GM19238 (cell line): ENCODE measurements around the gene ALG12.
"Not testable (repeated sequence)": the region's sequence is repeated elsewhere in the genome, so short reads cannot be mapped to it uniquely, and the experiment has no call there.

Experiments used
- DNase-seq: peaks from one replicate; pipeline ENCODE4 v3.0.0; 2011; ENCODE audit warnings: low spot score; ENCODE audit not compliant: insufficient read length

Gene ALG12

DNA sequence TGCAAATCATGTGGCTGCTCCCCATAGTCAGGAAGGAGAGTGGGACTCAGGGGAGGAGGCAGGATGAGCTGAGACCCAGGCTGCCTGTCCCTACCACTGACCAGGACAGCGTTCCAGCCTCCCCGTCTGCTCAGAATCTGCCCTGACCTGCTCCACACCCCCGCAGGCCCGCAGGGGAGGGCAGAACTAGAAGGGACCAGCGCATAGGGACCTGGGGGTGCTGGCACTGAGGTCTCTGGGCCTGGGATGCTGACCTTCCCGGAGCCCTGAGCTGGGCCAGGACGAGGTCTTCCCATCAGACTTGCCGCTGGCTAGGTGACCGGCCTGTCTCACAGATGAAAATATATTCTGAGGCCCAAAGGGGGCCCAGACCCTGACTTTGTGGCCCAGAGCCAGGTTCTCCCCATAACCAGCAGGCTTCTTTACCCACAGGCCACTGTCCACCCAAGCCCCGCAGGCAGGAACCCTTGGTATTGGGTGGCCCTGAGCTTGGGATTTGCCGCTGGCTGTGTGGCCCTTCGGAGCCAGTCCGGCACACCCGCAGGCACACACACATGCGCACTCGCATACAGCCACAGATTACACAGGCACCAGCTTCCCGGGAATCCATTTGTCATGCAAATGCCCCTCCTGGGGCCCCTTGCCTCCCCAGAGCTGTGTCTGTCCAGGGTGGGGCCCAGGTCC is 28.5 kb upstream of the ALG12 start:
- DNase-seq: no peak

DNA sequence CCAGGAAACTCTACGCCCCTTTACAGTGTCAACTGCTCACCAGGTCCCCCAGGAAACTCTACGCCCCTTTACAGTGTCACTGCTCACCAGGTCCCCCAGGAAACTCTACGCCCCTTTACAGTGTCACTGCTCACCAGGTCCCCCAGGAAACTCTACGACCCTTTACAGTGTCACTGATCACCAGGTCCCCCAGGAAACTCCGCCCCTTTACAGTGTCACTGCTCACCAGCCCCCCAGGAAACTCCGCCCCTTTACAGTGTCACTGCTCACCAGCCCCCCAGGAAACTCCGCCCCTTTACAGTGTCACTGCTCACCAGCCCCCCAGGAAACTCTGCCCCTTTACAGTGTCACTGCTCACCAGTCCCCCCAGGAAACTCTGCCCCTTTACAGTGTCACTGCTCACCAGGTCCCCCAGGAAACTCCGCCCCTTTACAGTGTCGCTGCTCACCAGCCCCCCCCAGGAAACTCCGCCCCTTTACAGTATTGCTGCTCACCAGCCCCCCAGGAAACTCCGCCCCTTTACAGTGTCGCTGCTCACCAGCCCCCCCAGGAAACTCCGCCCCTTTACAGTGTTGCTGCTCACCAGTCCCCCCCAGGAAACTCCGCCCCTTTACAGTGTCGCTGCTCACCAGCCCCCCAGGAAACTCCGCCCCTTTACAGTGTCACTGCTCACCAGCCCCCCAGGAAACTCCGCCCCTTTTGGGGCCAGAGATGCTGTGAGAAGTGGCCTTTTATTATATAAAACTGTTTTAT is 27.0 kb upstream of the ALG12 start:
- not testable (repeated sequence) for DNase-seq

DNA sequence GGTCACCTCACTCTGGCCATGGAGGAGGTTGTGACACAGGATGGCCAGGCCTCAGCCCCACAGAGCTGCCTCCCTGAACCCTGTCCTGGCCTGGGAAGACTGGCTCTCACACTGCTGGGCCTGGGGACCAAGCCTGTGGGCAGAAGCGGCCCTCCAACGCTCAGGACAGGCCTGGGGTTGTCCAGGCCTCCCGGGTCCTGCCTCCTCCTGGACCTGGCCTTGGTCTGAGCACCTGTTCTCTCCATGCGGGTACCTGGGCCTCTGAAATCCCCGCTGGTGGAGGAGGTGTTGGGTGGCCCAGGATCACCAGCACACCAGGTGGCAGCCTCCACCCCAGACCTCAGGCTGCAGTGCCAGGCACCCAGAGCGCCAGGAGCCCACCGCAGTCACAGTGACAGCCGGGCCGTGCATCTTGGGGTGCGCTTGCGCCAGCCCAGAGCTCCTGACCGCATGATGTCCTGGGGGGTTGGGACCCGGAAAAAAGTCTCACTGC is 26.2 kb upstream of the ALG12 start:
- no peak for DNase-seq

DNA sequence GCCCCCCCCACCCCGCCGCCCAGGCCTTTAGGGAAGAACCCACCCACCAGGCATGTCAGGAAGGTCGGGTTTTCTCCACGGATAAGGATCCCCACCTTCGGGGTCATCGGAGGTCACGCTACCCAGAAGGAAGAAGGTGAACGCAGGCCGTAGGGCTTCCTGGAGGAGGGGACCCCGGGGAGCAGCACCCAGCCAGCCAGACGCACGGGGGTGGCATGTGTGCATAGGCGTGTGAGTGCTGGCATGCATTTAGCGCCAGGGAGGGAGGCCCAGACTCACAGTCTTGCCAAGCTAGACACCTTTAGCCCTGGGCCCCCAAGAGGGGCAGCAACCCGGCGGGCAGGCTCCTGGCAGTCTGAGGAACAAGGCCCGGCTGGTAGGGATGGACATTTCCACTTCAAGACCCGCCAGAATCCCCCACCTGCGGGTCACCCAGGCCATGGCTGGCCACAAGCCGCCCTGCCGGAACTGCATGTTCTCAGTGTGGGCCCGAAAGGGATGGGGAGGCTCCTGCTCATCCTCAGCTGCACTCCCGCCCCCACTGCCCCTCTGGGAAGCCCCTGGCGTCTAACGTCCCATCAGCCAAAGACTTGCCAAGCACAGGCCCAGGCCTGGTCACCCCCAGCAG is 25.6 kb upstream of the ALG12 start:
- no peak for DNase-seq

DNA sequence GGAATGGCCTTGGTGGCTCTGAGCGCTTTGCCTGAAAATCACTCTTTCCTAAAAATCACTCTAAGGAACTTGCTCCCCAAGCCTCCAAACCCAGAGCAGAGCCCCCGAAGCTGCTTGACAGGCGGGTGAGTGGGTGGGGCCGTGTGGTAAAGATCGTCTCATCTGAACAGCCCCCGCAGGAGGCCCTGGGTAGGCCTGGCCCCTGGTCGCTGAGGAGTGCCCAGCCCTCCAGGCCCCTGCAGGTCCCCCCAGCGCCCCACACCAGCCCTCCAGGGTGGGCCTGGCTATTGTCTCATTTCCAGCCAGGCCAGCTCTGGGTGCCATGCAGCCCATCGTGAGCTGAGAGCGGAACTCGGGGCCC is 25.1 kb upstream of the ALG12 start:
- DNase-seq: no peak

DNA sequence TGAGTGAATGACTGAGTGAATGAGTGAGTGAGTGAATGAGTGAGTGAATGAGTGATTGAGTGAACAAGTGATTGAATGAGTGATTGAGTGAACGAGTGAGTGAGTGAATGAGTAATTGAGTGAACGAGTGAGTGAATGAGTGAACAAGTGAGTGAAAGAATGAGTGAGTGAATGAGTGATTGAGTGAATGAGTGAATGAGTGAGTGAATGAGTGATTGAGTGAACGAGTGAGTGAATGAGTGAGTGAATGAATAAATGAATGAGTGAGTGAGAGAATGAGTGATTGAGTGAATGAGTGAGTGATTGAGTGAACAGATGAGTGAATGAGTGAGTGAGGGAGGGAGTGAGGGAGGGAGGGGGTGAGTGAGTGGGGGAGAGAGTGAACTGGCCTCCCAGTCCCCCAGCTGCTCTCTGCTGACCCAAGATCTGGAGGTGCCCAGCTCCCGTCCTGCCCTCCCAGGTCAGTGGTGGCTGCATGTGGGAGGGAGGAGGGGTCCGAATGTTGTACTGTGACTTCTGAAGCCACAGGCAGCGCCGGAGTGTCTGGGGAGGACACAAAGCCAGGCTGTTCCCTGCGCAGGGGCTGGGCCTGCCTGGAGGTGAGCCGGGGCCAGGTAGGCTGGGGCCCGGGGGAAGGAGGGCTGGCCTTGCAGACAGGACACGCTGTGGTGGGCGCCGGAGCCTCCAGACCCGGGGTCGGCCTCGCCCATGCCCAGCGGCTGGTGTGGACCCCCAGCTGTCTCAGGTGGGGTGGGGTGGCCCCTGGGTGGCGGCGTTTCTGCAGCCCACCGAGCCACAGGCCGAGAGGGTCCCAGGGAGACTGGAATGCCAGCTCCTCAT is 24.5 kb upstream of the ALG12 start:
- DNase-seq: no peak

DNA sequence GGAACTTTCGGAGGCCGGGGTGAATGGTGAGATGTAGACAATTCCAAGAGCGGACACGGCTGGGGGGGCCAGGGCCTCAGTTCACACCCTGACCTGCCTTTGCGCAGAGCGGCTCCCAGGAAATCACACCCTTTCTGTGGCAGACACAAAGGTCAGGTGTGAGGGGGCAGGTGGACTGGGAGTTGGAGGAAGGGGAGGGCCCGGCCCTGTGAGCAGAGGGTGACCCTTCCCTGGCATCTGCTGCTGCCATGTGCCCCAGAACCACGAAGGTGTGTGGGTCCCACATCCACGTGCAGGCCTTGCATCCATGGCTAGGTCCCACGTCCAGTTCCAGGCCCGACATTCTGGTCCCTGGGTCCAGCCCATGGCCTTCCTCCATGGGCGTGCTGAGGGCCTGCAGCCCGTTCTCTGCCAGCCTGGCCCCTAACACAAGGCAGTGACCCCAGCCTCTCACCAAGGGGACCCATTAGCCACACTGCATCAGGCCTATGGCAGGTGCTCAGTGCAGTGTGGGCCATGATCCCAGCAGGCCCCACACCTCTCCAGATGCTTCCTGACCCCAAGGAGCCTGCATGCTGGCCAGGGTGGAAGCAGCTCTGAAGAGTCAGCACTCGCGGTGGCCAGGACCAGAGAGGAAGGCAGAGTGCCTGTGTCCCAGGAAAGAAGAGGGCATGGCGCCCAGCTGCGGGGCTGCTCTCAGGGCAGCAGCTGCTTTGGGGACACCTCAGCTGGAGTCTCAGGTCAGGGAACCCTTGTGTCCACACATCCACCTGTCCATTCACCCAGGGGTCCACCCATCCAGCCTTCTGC is 23.5 kb upstream of the ALG12 start:
- DNase-seq: no peak

DNA sequence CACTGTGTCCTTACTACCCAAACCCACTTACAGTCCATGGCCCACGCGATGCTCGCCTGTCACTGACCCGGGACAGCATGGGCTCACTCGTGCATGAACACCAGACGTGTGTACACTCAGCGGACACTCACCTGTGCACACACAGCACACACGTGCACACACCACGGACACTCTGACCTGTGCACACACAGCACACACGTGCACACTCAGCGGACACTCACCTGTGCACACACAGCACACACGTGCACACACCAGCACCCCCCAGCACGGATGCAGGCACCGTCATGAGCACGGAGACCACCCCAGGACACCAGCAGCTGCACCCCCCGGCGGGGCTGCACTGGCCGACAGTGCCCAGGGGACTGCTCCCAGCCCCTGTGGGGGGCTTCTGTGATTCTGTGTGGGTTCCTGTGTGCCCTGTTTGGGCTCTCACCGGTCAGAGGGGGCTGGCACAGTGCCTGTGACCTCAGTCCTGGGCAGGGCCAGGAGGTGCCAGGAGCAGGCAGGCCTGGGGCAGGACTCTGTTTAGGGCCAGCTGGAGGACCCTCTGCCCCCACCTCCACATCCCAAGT is 20.4 kb upstream of the ALG12 start:
- no peak for DNase-seq

DNA sequence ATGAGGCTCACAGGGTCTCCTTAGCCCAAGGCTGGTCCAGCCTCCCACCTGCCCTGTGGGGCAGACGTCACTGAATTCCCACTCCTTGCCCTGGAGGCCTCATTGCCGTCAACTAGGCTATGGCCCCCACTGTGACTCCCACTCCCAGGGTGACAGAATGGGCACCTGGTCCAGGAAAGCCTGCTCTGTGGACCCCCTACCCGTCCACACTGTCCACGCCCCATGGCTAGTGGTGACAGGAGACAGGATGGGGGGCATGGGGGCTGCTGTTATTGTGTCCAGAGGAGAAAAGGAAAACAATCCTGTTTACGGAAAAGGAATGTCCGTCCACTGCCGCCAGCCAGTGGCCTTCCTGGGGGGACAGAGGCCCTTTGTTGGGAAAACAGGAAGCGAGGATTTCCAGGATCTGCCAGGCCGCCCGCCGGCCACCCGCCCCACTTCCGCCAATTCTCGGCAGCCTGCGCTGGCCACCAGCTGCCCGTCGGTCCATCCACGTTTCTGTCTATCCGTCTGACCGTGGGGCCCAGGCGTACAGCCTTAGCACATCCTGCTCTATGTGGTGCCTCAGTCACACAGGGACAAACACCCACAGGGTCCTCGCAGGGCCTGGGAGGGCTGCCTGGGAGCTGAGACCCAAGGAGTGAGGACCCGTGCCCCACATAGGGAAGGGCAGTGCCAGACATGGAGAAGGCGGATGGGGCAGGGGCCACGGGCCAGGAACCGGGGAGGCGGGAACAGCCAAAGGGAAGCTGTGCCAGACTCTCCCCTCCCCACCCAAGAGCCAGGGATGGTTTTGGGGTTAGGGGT is 19.7 kb upstream of the ALG12 start:
- no peak for DNase-seq

DNA sequence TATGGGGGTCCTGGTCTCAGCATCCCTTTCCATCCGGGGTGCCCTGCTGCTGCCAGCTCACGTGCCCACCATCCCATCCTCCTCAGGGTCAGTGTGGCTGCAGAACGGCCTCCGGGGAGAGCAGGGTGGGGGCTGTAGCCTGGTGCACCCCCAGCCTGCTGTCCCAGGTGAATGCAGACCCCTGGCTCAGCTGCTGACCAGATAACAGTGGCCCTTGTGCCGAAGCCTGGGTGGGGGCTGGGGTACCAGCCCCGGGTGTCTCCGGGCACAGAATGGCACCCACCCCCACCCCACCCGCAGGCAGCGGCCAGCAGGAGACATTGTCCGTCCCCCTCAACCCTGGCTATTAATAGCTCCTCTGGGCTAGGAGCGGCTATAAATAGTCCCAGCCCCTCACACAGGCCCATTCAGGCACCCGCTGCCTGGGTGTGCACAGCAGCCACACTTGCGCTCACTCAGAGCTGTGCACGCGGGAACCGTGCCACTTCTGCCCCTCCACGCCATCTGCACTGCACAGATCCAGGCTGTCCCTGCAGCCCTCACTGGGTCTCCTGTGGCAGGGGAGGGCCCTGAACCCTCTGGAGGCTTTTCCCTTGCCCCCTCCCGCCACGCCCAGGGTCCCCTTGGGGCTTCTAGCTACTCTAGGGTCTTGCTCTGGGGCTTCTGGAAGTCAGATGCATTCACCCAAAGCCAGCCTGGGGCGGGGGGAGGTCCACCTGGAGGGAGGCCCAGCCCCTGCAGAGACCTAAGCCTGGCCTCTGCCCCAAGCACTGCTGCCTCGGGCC is 18.9 kb upstream of the ALG12 start:
- DNase-seq: no peak

DNA sequence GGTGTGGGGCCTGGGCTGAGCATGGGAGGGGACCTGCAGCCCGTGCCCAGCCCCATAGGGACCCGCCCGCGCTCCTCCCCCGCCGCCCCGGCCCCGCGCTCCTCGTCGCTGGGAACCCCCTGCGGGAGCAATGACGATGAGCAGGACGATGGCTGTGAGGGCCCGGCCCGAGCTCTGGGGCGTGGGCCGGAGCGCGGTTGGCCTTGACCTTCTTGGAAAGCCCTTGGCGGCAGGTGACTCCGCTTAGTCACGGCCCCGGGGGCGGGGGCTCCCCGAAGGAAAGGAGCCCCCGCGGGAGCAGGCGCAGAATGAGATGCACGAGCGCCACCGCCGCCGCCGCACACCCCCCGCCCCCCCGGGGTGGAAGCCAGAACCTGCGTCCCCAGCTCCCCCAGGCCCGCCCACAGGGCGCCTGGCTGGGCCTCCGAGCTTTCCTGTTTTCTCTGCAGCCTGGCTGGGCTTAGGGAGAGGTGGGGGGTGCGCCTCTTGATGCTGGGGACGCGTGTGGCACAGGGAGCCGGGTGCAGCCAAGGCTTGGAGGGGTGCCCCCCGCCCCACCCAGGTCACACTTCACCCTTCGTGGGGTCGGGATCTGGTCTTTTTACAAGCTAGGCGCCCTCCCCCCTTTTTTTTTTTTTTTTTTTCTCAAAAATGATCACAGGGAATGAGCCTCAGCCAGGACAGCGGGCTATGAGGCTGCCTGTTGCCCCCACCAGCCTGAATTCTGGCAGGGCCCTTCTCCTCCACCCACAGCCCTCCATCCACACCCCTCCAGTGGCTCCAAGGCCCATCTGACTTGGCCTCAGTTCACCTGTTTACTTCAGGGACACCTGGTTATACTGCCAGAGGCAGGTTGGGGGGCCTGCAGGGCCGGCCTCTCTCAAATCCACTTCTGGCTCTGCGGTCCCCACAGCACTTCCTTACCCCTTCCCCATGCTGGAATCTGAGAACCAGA is 18.1 kb upstream of the ALG12 start:
- DNase-seq: peak; percentile 83

DNA sequence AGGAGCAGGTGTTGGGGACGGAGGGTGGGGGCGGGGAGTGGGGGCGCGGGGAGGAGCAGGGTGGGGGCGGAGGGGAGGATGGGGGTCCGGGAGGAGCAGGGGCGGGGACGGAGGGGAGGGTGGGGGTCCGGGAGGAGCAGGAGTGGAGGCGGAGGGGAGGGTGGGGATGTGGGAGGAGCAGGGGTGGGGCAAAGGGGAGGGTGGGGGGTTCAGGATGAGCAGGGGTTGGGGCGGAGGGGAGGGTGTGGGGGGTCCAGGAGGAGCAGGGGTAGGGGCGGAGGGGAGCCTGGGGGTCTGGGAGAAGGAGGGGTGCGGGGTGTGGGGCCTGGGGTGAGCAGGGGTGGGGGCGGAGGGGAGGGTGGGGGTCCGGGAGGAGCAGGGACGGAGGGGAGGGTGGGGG is 17.3 kb upstream of the ALG12 start:
- DNase-seq: peak; percentile 73

DNA sequence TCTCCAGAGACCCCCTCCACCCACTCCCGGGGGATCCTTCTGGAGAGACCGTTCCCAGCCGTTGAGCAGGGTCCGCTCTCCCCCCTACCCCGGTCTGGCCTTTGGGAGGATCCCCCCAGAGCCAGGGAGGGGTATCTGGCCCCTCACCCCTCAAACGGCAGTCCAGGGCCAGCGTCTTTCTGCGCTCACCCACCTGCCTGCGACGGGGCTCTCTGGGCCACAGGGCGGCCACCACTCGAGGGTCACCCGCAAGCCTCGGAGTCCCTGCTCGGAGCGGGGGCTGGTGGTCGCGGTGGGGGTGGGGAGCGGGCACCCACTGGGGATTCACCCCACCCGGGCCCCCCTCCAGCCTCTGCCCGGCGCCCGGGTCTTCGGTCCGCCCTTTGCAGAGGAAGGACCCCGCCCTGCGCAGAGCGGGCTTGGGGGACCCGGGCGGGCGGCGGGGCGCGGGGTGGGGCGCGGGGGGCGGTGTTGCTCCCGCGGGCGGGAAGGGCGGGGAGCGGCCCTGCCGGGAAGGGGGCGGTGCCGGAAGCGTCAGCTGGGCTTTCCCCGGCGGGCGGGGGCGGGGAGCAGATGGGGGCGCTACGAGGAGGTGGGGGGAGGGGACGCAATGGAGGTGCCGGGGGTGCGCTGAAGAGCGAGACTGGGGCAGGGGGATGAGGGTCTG is 16.8 kb upstream of the ALG12 start:
- DNase-seq: peak; percentile 85

DNA sequence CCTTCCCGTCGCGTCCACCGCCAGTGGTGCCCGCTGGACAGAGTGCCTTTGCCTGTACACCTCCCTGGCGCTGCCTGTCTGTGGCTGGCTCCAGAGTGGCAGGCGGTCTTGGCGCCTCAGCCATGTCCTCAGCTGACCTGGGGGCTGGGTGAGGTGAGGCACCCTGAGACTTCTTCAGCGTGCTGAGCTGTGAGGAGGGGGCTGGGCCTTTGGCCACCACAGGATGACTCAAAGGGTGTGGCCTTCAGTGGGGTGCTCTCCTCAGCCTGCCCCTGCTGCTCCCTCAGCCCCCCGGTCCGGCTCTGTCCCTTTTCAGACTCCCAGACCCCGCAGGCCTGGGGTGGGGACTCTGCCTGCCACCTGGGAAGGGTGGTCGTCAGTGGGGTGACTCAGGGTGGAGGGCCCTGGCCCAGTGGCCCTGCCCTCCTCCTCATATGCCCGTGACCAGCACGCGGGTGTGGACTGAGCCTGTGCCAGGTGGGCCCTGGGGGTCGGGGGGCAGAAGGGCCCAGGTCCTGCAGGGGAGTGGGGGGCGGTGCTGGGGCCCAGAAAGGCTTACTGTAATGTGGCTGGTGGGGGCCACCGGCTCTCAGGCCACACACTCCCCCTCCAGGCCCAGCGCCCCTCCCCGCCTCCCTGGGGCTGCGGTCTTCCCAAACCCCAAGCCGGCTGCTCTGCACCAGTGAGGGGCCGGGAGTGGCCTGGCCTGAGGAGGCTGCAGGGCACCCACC is 16.1 kb upstream of the ALG12 start:
- DNase-seq: no peak

DNA sequence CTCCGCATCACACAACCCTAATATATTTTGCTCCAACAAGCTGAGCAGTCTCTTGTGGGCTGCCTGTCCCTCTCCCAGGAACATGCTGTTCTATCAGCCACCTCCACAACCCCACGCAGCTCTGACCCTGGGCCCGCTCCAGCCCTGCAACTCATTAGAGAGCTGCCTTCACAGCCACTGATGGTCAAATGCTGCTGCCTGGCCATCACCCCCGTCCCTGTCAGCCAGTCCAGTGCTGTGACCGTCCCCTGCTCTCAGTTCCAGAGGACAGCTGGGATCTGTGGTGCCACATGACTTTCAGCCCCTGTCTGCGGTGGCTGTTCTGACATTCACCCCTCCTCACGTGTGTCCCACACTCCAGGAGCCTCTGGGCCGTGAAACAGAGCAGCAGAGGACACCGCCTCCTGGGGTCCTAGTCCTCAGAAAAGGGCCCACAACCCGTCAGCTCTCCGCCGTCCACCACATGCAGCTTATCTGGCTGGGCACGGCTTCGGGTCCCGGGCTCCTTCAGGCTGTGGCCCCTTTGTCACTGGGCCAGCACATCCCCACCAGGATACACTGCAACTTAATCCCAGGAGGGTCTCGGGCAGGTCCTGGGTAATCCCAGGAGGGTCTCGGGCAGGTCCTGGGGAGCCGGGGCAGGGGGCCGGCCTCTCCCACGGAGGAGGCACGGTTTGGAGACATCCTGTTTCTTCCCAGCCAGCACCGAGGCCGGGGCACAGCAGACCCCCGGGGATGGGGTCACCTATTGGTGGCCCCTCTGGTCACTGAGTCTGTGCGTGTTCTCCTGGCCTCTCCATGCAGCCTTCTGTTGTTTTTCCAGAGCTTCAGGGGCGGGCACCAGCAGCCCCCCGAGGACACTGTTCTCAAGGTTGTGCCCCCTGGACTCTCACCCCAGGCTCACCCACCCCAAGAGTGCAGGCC is 15.3 kb upstream of the ALG12 start:
- no peak for DNase-seq
